ENCODE results near the gene ANKRD10. TPM values are rescaled to one million over a fixed set of nuclear protein-coding genes. Genes with fewer than 3 reads are reported as not detected.

ANKRD10 gene
- total RNA-seq, 1 experiment from 2014 or later = 219 TPM

GRCh38 chr13:110885516-110885915 lies 29.4 kb downstream of the ANKRD10 start:
- ChIA-PET CTCF (interaction anchor here (0.8 to 1.6 kb wide), 5 partner anchors 10 to 241 kb away, joined by 3 to 9 read pairs (median 6); no protein-coding TSS in a partner anchor), POLR2A (interaction anchor here (0.9 to 1.0 kb wide), 2 partner anchors 30 to 170 kb away, joined by 4 to 5 read pairs; partner anchors contain the start of gene ANKRD10)
- no peaks in the 10 kb centered on the region for H3K9me3 Mint-ChIP-seq
- H3K4me3 Mint-ChIP-seq = no peak overlapping the region
- TF ChIP-seq FOXP1 (CRISPR knock-in tag; IDR thresholded peaks at IDR 0.05; ENCODE audit: borderline replicate concordance) (no peak), E2F1 (CRISPR knock-in tag; IDR thresholded peaks at IDR 0.05) (no peak), ZNF281 (CRISPR knock-in tag; IDR thresholded peaks at IDR 0.05) (no peak), ATF3 (CRISPR knock-in tag; conservative IDR thresholded peaks at IDR 0.05) (no peak), NR1H2 (CRISPR knock-in tag; IDR thresholded peaks at IDR 0.05) (no peak), ZNF219 (CRISPR knock-in tag; IDR thresholded peaks at IDR 0.05; ENCODE audit: borderline replicate concordance) (no peak), ZBTB43 (CRISPR knock-in tag; IDR thresholded peaks at IDR 0.05) (no peak), KAT7 (CRISPR knock-in tag; IDR thresholded peaks at IDR 0.05; ENCODE audit: borderline replicate concordance) (no peak), ESRRA (CRISPR knock-in tag; IDR thresholded peaks at IDR 0.05; ENCODE audit: borderline replicate concordance) (no peak)
- H3K27me3 Mint-ChIP-seq (ENCODE audit: low read depth) = no peaks in the 10 kb centered on the region
- H3K36me3 Mint-ChIP-seq = no peaks in the 10 kb centered on the region; the same call in 1 of the 2 replicates
- H3K4me1 Mint-ChIP-seq = peaks cover 48% of the 10 kb centered on the region
- ATAC-seq (no peak), DNase-seq (ENCODE audit: low spot score) (no peak)
- peak overlapping the region; percentile 27 for H3K27ac Mint-ChIP-seq

GRCh38 chr13:110884517-110884916 lies 30.4 kb downstream of the ANKRD10 start:
- ATAC-seq (no peak), DNase-seq (ENCODE audit: low spot score) (no peak)
- peaks cover 48% of the 10 kb centered on the region for H3K4me1 Mint-ChIP-seq
- H3K9me3 Mint-ChIP-seq = no peaks in the 10 kb centered on the region
- POLR2A ChIA-PET = no interaction called here
- TF ChIP-seq HMGXB4 (CRISPR knock-in tag; IDR thresholded peaks at IDR 0.05) = no peak
- TF ChIP-seq ZMAT4 (CRISPR knock-in tag; IDR thresholded peaks at IDR 0.05) = peak; percentile 60; the same call in 1 of the 2 replicates
- no peak overlapping the region; the same call in 1 of the 2 replicates for H3K27ac Mint-ChIP-seq
- no peaks in the 10 kb centered on the region; the same call in 1 of the 2 replicates for H3K36me3 Mint-ChIP-seq
- no peak overlapping the region for H3K4me3 Mint-ChIP-seq
- CTCF ChIA-PET = no interaction called here
- H3K27me3 Mint-ChIP-seq (ENCODE audit: low read depth) = no peaks in the 10 kb centered on the region

GRCh38 chr13:110883542-110883941 lies 31.3 kb downstream of the ANKRD10 start:
- CTCF ChIA-PET = no interaction called here
- Mint-ChIP-seq H3K36me3 (no peaks in the 10 kb centered on the region; the same call in 1 of the 2 replicates), H3K27me3 (ENCODE audit: low read depth) (no peaks in the 10 kb centered on the region), H3K9me3 (no peaks in the 10 kb centered on the region), H3K27ac (peak overlapping the region; percentile 33; the same call in 1 of the 2 replicates), H3K4me1 (peaks cover 40% of the 10 kb centered on the region), H3K4me3 (no peak overlapping the region)
- DNase-seq (ENCODE audit: low spot score) (no peak), ATAC-seq (no peak)
- POLR2A ChIA-PET = no interaction called here
- TF ChIP-seq PRDM15 (CRISPR knock-in tag; IDR thresholded peaks at IDR 0.05) = no peak
- no peak for TF ChIP-seq ZSCAN18 (CRISPR knock-in tag; IDR thresholded peaks at IDR 0.05)
- TF ChIP-seq ZNF425 (CRISPR knock-in tag; conservative IDR thresholded peaks at IDR 0.05) = no peak
